Measurements from ENCODE around the gene AP2B1.

AP2B1 gene

DNA sequence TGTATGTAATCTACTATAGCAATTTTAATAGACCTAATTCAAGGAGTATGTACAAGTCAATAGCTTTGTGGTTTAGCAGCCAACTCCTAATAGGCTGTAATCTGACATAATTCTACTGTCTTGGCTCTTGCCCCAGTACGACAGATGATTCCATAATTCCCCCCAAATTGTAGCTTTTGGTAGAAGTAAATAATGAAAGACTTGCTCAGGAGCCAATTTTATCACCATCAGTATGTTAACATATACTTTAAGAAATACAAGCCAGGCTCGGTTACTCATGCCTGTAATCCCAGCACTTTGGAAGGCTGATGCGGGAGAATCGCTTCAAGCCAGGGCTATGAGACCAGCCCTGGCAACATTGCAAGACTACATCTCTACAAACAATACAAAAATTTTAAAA, 53.9 kb downstream of the AP2B1 start:
- no peak for DNase-seq

- no peak for DNase-seq
Observed at GRCh38 chr17:35645923-35646322, 58.8 kb downstream of the AP2B1 start.

- no peak for DNase-seq
Observed at GRCh38 chr17:35651467-35651866, 64.3 kb downstream of the AP2B1 start.

DNA sequence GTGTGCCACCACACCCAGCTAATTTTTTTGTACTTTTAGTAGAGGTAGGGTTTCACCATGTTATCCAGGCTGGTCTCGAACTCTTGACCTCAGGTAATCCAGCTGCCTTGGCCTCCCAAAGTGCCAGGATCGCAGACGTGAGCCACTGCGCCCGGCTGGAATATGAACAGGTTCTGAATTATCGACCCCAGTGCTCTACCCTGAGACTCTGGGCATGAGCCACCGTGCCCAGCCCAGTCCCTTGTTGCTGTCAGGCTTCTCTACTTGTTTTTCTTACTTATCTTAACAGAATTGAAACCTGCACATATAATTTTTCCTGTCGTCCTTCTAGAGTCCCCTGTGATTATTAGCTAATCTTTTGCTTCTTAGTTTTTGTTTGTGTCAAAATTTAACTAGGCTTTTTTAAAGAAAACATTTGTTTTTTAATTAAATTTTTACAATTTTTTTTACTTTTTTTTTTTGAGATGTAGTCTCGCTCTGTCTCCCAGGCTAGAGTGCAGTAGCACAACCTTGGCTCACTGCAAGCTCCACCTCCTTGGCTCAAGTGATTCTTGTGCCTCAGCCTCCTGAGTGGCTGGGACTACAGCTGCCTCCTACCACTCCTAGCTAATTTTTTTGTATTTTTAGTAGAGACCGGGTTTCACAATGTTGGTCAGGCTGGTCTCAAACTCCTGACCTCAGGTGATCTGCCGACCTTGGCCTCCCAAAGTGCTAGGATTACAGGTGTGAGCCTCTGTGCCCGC, 66.7 kb downstream of the AP2B1 start:
- no peak for DNase-seq

- no peak for DNase-seq
Observed at GRCh38 chr17:35655303-35655702, 68.2 kb downstream of the AP2B1 start.

DNA sequence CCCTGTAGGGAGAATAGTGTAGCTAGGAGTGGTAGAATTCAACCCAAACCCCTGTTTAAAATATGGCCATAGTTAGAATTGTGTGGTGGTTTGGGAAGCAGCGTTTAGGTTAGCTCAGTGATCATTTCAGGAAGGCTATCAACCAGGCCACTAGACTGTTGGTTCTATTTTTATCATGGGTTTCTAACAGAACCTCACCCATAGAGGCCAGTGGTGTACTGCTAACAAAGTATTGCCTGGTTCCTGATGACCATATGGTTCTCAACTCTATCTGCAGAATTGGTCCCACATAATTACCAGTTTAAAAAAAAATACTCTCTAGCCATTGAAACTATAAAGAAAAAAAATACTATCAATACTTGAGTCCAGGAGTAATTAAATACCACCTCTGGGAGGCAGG, 73.8 kb downstream of the AP2B1 start:
- DNase-seq, result no peak

DNA sequence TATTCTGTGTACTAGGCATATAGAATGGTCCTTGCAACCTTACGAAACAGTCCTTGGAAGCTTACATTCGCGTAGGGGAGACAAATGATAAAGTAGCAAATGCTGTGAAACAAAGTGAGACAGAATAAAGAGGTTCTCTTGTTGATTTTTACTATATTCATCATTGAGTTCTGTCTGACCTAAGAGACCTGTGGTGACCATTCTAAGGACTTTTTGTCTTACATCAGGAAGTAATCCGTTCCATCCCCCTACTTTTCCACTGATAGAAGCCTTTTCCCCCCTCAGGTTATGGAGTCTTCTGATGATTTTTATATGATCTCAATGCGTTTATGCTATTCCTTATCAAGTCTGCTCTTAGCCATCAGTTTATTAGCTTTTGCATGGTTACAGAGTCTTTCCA, 77.6 kb downstream of the AP2B1 start:
- DNase-seq, result no peak

DNA sequence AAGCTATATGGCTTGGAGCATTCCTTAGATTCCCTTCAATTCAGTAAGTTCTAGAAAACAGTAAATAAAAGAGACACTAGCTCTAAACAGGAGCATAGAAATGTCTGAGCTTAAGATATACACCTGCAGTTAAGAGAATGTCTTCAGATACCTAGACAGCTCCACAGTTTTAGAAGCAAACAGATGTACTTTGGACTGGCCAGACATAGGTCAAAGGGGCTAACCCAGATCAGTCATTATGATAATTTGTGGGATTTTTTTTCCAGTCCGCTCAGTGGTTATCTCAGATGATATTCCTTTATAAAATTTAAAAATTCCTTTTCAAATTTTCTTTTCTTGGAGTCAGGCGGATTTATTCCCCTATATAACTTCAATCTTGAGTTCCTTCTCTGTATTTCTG, 78.5 kb downstream of the AP2B1 start:
- no peak for DNase-seq

GRCh38 chr17:35666070-35666469, 78.9 kb downstream of the AP2B1 start:
- DNase-seq, result no peak

DNA sequence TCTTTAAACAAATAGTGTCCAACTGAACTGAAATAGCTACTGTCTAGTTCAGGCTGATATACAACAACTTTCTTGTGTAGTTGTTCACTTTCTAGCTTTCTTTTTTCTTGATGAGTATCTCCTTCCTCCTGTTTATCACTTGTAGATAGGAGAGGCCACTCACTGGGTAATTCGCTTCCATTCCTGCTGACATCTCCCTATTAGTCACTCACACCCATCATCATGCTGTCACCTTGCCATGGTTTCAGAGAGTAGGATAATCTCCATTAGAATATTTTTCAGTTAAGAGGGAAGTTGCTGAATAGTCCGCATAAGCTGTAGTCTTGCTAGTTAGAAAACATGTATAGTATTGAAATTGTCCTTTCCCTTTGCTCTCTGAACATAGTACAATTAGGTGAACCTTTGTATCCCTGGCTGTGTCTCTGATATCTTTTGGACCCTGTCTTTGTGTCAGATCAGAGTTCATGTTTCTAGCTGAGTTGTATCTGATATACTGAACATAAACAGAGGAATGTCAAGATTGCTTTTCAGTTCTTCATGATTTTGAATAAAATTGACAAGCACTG, 79.9 kb downstream of the AP2B1 start:
- DNase-seq, result no peak

- no peak for DNase-seq
Observed at GRCh38 chr17:35668802-35669201, 81.7 kb downstream of the AP2B1 start.

DNA sequence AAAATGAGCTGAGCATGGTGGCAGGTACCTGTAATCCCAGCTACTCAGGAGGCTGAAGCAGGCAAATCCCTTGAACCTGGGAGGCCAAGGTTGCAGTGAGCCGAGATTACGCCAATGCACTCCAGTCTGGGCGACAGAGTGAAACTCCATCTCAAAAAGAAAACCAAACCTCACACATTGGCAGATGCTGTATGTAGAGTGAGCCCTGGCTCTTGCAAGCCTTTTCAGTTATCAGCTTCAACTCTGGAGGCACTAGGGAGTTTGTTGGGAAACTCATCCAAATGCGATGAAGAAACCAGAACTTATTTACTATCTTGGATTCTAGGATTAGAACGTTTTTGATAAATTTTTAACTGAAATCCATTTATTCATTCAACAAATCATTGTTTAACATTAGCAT, 87.4 kb downstream of the AP2B1 start:
- no peak for DNase-seq

DNA sequence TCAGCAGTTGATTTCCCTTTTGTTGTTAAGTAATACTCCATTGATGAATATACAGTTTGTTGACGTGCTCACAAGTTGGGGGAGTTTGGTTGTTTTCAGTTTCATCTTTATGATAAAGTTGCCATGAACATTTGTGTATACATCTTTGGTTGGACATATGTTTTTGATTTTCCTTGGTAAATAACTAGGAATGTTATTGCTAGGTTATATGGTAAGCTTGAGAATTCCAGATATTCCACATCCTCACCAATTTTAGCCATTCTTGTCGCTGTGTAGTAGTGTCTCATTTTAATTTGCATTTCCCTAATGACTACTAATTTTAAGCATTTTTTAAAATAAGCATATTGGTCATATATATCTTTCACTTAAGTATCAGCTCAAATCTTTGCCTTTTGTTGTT, 89.3 kb downstream of the AP2B1 start:
- no peak for DNase-seq

GRCh38 chr17:35679007-35679682, 92.0 kb downstream of the AP2B1 start:
- DNase-seq, result no peak

DNA sequence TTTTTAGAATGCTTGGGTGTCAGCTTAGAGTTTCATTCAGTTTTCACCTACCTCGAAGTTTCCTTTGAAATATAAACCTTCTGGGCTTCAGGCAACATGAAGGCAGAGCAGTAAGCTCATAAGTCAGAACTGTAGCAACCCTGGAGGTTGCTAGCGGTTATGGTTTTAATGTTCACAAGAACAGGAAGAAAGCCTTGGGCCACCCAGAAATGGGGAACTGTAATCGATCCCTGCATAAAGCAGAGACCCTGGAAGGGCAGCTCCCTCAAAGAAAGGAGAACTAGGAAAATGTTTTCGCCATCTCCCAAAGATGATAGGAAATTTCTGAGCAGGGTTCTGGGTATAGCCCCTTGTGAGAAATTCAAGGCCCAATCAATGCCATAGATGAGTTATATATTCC, 96.5 kb downstream of the AP2B1 start:
- no peak for DNase-seq

GRCh38 chr17:35684055-35684802, 97.1 kb downstream of the AP2B1 start:
- DNase-seq, result no peak

DNA sequence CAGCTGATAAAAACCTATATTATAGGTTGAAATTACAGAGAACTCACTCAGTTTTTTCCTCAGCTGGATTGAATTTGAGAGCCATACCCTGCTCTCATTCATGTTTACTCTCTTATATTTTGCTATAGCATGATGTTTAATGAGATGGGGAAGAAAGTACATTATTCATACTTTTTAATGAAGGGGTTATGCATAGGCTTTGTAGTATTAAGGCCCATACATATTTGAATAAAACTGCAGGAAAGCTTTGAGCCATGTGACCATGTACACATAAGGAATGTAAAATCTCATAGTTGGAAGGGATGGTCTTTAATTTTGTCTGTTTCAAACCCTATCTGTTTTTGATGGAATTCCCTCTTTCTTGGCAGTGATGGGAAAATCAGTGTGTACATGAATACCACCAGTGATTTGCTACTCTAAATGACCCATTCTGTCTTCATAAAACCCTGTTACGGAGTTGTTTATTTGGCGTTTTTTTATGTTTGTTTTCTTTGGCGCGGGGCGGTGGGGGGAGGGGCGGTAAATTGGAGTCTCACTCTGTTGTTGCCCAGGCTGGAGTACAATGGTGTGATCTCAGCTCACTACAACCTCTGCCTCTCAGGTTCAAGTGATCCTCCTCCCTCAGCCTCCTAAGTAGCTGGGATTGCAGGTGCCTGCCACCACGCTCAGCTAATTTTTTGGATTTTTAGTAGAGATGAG, 105.5 kb downstream of the AP2B1 start:
- DNase-seq, result no peak

DNA sequence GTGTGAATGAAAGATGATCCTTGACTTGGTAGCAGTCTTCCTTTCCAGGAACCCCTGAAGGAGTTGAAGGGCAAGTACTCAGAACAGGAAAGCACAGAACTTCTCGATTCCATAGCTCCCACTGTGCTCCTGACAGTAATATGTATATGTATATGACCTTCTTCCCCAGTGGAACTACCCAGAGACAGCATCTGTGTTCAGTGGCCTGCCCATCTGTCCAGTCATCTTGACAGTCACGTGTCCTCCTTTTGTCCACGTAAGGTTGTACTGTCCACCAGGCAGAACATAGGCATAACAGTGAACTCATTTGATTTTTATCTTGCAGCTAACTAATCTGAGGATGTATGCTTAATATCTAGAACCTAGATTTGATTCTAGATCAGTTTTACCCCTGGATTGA, 106.5 kb downstream of the AP2B1 start:
- no peak for DNase-seq

DNA sequence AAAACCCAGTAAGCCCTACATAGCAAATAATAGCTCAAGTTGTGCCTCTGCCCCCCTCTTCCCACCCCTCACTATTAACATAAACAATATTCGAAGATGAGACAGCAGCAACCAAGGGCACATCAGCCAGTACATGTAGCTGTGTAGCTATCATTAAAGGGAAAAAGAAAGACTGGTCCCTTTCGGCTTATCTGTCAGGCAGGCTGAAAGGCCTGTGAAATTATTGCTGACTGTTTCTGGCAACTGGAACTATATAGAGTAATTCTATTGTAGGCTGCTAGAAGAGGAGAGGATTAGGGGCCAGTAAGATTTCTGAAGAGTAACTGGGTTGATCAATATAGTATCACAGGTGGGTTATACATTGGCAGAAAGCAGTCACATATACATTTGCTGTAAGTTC, 107.8 kb downstream of the AP2B1 start:
- DNase-seq, result no peak

DNA sequence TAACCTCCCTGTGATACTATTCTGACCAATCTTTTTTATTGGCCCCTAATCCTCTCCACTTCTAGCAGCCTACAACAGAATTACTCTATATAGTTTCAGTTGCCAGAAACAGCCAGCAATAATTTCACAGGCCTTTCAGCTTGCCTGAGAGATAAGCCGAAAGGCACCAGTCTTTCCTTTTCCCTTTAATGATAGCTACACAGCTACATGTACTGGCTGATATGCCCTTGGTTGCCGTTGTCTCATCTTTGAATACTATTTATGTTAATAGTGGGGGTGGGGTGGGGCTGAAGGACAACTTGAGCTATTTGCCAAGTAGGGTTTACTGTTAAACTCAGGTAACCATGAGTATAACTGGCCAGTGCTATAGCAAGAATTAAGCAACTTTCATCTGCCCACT, 108.5 kb downstream of the AP2B1 start:
- DNase-seq, result no peak

DNA sequence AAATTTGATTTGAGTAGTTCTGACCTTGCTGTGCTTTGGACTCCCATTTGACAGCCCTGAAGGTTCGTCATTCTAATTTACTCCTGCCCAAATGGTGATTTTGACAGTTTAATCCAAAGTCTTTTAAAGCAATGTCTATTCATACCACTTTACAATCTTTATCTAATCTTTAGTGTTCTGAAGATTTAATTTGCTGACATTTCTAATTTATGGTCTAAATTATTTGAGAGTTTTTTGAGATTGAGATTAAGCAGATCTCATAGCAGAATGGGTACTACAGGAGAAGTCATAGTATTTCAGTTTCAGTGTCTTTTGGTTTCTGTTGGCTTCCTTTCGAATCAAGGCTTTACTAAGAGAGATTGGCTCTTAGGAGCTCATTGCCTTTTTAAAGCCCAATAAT, 111.7 kb downstream of the AP2B1 start:
- DNase-seq, result no peak

- DNase-seq, result no peak
Observed at GRCh38 chr17:35700150-35700549, 113.0 kb downstream of the AP2B1 start.

- DNase-seq, result no peak
Observed at GRCh38 chr17:35701491-35701890, 114.4 kb downstream of the AP2B1 start.

Measured in NCI-H2029 treated with DMSO at 0.1 percent for 48 hours (cell line).